MCF 10A (cell line): ENCODE measurements around the gene ADSS1. TPM values are rescaled to one million over a fixed set of nuclear protein-coding genes. Genes with fewer than 3 reads are reported as not detected.
A peak's percentile ranks its signal among the peaks of the same experiment; 100 is the strongest.

ENCODE experiments used
- BruUV-seq: library from RNA; stranded (reverse); fragments of 400-500 nt; replicated peaks from 2 replicates; lab custom pipeline; 2021; lab: Mats Ljungman, UMichigan
- CTCF ChIA-PET: fragments of 300-600 bp; sonication (Branson Sonifier 250); formaldehyde crosslinking; extraction: SDS; loops from one replicate; lab custom pipeline; 2021; ENCODE audit warnings: antibody characterized with exemption, inconsistent platforms; lab: Yijun Ruan, JAX
- POLR2A ChIA-PET: fragments of 300-600, 350-650 bp; sonication (Branson Sonifier 250); formaldehyde crosslinking; extraction: SDS; loops from one replicate; lab custom pipeline; 2020; ENCODE audit warnings: antibody characterized with exemption, inconsistent platforms; lab: Yijun Ruan, JAX
- DNase-seq: peaks from one replicate; pipeline ENCODE4 v3.0.0-alpha.2; 2018; ENCODE audit not compliant: unreplicated experiment
- H3K27ac Mint-ChIP-seq: one replicate; pipeline ENCODE4 v1.8.0; 2022; ENCODE audit warnings: mild to moderate bottlenecking, low read depth, mixed read lengths; ENCODE audit not compliant: unreplicated experiment
- H3K27me3 Mint-ChIP-seq: one replicate; pipeline ENCODE4 v1.8.0; 2022; ENCODE audit warnings: mixed read lengths; ENCODE audit not compliant: insufficient read depth, unreplicated experiment
- H3K36me3 Mint-ChIP-seq: one replicate; pipeline ENCODE4 v1.8.0; 2022; ENCODE audit warnings: mild to moderate bottlenecking, moderate library complexity, mixed read lengths; ENCODE audit not compliant: insufficient read depth, unreplicated experiment
- H3K4me1 Mint-ChIP-seq: one replicate; pipeline ENCODE4 v1.8.0; 2022; ENCODE audit warnings: mixed read lengths; ENCODE audit not compliant: insufficient read depth, unreplicated experiment
- H3K4me3 Mint-ChIP-seq: one replicate; pipeline ENCODE4 v1.8.0; 2022; ENCODE audit warnings: mild to moderate bottlenecking, moderate library complexity, mixed read lengths; ENCODE audit not compliant: unreplicated experiment
- H3K9me3 Mint-ChIP-seq: one replicate; pipeline ENCODE4 v1.8.0; 2022; ENCODE audit warnings: mixed read lengths; ENCODE audit not compliant: unreplicated experiment
- CTCF ChIP-seq: fragments of 200-600 bp; IDR thresholded peaks from one replicate; pipeline ENCODE4 v1.8.0; 2022; ENCODE audit warnings: antibody characterized with exemption, mild to moderate bottlenecking; ENCODE audit not compliant: unreplicated experiment
- intact Hi-C: fragments of 100-400 bp; cut with micrococcal nuclease; formaldehyde crosslinking; loops from 2 replicates; pipeline ENCODE4 v1.14.1; 2022
- total RNA-seq: library from RNA; stranded (reverse); gene quantifications from 2 replicates; pipeline ENCODE4 v1.2.3, GENCODE V29; 2022

ADSS1 gene
- total RNA-seq, 1 experiment from 2014 or later, result 2.9 TPM

- intact Hi-C loops, result no loop called here
- POLR2A ChIA-PET, result interaction anchor here (0.5 to 6.2 kb wide), 5 partner anchors 8 to 1286 kb away, joined by 3 to 60 read pairs (median 4); partner anchors contain the start of gene INF2
- Mint-ChIP-seq H3K36me3 (peaks cover under 1% of the 10 kb centered on the region), H3K9me3 (no peaks in the 10 kb centered on the region), H3K27me3 (no peaks in the 10 kb centered on the region), H3K4me3 (no peak overlapping the region), H3K27ac (no peak overlapping the region), H3K4me1 (peaks cover 21% of the 10 kb centered on the region)
- BruUV-seq, result no TSS peak
- CTCF ChIA-PET, result interaction anchor here (0.6 to 1.4 kb wide), 3 partner anchors 11 to 73 kb away, joined by 3 to 6 read pairs (median 4); no protein-coding TSS in a partner anchor
- no peak for DNase-seq
- TF ChIP-seq CTCF, result no peak
Measured at GRCh38 chr14:104676694-104677511, 47.1 kb upstream of the ADSS1 start.

- no TSS peak for BruUV-seq
- POLR2A ChIA-PET, result interaction anchor here (0.5 to 6.2 kb wide), 5 partner anchors 9 to 1287 kb away, joined by 3 to 60 read pairs (median 4); partner anchors contain the start of gene INF2
- Mint-ChIP-seq H3K4me1 (peaks cover 30% of the 10 kb centered on the region), H3K9me3 (no peaks in the 10 kb centered on the region), H3K27me3 (no peaks in the 10 kb centered on the region), H3K4me3 (peak overlapping the region; percentile 70), H3K27ac (peak overlapping the region; percentile 78), H3K36me3 (peaks cover 6% of the 10 kb centered on the region)
- CTCF ChIA-PET, result interaction anchor here (0.6 to 1.4 kb wide), 5 partner anchors 9 to 74 kb away, joined by 3 to 6 read pairs (median 3); no protein-coding TSS in a partner anchor
- intact Hi-C loops, result no loop called here
- peak; percentile 80 for DNase-seq
- TF ChIP-seq CTCF, result no peak
Measured at GRCh38 chr14:104677512-104678332, 46.3 kb upstream of the ADSS1 start.

GRCh38 chr14:104678346-104678745, 45.7 kb upstream of the ADSS1 start:
- no peaks in the 10 kb centered on the region for H3K27me3 Mint-ChIP-seq
- intact Hi-C loops, result no loop called here
- H3K27ac Mint-ChIP-seq, result peak overlapping the region; percentile 78
- H3K4me1 Mint-ChIP-seq, result peaks cover 32% of the 10 kb centered on the region
- POLR2A ChIA-PET, result interaction anchor here (1.5 to 6.2 kb wide), 3 partner anchors 10 to 28 kb away, joined by 4 to 60 read pairs (median 4); partner anchors contain the start of gene INF2
- CTCF ChIA-PET, result interaction anchor here (0.8 to 1.4 kb wide), 4 partner anchors 8 to 46 kb away, joined by 3 to 6 read pairs (median 3); no protein-coding TSS in a partner anchor
- DNase-seq, result no peak
- H3K36me3 Mint-ChIP-seq, result peaks cover 6% of the 10 kb centered on the region
- TF ChIP-seq CTCF, result no peak
- no peaks in the 10 kb centered on the region for H3K9me3 Mint-ChIP-seq
- peak overlapping the region; percentile 70 for H3K4me3 Mint-ChIP-seq
- no TSS peak for BruUV-seq
